ENCODE measurements around the gene UTS2R.

The UTS2R gene

GRCh38 chr17:82371333-82372248 lies at the start of gene UTS2R:
Gene UTS2R, plus strand, starts transcription at chr17:82371765. Its CDS starts 2,560 bp downstream, at chr17:82374325.
- DNase-seq (ENCODE audit: low spot score), result no peak

DNA sequence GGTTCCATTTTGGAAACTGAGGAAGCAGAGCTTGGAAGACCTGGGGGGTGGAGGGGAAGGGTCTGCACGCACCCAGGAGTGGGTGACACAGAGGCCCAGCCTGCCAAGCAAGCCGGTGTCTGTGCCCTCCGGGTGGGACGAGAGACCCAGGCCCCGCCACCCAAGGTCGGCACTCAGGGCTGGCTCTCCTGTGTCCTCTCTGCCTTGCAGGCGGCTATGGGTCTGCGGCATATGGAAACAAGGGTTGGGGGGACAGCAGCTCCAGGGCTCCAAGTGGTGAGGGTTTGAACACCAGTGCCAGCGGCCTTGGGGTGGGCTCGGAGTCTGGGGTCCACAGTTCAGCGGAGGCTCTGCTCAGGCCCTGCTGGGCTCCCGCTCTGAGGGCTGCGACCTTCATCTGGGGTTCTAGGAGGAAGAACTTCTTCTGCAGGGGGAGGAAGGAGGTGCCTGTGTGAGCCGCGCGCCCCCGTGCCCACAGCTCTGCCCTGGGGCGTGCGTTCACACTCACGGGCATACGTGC lies 49.6 kb upstream of the UTS2R start:
- no peak for DNase-seq (ENCODE audit: low spot score)

DNA sequence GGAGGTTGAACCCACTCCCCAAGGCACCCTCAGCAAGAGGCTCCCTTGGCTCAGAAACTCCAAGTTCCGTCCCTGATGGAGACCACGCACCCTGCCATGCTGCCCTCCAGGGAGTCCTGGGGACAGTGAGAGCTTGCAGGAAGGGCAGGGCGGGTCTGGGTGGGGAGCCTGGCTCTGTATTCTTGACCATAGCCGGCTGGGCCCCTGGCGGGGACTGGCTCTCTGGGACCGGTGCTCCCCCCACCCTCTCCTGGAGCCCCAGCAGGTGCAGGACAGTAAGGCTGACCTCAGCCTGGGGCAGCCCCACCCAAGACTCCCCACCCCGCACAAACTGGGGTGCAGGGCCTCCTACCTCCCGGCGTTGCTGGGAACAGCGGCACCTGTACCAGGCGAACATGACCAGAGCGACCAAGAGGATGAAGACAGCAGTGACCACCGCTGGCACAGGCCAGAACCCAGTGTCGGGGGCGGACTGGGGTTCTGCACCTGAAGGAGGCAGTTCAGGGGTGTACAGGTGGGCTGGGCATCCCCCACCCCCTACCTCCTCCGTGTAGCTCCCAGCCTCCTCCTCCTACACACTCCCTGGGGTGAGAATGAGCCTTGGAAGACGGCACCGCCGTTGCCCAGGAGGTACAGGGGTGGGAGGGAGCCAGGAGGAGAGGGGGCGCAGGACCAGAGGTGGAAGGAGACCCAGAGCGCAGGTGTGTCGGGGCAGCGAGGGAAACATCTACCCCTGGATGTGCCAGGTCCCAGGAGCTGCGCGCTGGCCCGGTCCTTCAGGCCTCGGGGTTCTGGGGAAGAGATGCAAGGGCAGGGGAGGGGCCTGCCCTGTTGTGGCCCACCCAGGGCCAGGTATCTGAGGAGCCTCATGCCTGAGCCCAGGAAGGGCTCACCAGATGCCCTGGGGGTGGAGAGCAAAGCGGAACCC lies 48.8 kb upstream of the UTS2R start:
- no peak for DNase-seq (ENCODE audit: low spot score)

DNA sequence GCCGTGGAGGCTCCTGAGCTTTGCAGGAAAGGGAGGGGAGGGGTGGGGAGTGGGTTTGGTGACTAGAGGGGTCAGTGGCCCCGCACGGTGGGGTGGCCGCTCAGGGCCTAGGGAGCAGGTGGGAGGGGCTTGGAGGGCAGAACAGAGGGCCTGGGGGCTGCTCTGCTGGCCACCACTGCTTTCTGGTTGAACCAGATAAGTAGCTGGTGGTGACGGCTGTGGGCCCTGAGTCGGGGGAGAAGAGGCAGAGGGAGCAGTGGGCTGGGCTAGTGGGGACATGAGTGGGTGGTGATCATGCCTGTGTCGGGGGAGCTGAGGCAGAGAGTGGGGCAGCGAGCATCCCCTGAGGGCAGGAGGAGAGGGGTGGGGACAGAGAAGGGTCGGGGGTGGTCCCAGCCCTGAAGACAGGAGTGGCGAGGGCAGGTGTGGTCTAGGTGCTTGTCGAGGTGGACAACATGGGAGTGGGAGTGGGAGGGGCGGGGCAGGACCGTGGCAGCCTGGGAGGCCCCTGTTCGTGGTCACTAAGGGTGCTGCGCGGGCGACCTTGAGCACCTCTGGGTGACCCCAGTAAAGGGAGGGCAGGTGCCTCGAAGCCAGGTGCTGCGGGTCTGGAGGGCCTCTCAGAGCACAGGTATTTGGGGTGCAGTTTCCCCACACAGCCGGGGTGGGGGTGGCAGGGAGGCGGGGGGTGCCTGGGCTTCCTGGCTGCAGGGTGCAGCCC lies 47.9 kb upstream of the UTS2R start:
- no peak for DNase-seq (ENCODE audit: low spot score)

- no peak for DNase-seq (ENCODE audit: low spot score)
These were observed 46.8 kb upstream of the UTS2R start for GRCh38 chr17:82324566-82325285.

DNA sequence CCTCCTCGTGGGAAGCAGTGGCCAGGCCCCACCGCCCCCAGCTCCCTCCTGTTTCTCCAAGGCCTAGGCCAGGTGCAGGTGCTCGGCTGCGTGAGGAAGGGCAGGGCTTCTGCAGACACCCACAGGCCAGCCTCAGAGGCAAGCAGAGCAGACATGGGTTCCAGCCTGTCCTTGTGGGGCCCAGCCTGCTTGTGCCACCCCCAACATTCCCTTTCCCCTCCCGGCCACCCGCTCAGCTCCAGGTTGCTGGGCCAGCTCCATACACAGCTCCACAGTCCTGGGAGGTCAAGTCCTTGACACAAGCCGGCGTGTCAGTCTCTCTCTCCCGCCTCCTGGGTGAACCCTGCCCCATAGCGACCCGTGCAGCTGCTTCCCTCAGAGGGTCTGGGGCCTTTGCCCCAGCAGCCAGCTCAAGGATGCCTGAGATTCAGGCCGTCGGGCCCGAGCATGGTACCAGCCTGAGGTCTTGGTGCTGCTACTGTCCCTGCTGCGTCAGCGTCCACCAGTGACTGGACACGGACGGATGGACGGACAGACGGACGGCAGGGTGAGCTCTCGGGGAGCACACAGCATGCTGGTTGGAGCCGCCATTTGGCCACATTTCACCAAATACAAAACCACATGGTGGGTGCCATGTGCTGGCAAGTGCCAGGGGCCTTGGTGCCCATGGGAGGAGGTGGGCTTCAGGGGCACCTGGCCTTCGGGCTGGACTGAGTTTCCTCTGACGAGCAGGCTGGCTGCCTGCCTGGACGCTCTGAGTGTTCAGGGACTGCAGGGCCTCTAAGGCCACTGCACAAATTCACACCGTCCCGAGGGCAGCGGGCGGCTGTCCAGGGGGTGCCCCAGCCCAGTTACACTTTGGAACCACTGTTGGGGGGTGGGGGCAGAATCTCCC lies 46.0 kb upstream of the UTS2R start:
- DNase-seq (ENCODE audit: low spot score), result no peak

DNA sequence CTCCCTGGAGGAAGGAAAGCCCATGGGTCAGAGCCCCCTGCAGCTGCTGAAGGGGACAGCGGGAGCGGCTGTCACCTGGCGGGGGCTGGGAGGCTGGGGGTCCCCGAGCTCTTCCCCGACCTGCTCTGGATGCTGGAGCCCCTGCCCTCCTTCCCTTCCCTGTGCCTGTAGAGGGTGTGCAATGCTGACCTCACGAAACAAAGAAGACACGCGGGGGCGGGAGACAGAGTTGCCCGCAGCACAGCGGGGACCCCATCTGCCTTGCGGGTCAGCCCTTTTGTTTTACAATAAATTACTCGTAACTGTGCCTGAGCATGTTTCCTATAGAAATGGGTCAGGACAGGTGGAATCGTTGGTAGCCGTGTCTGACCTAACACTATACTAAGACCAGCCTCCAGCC lies 44.3 kb upstream of the UTS2R start:
- DNase-seq (ENCODE audit: low spot score), result no peak

DNA sequence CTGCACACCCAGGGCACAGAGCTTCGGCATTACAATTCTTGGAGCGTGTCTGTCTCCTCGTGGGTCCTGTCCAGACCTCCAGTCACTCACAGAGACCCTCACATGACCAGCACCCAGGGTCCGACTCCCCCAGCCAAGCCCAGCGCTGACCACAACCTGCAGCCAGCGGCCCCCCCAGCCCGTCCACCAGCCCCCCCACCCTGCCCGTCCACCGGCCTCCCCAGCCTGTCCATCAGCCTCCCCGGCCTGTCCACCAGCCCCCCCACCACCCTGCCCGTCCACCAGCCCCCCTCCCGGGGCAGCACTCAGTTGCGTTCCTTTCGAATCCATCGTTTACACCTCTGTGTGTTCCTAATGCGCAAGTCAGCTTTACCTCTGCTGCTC lies 43.8 kb upstream of the UTS2R start:
- DNase-seq (ENCODE audit: low spot score), result no peak

DNA sequence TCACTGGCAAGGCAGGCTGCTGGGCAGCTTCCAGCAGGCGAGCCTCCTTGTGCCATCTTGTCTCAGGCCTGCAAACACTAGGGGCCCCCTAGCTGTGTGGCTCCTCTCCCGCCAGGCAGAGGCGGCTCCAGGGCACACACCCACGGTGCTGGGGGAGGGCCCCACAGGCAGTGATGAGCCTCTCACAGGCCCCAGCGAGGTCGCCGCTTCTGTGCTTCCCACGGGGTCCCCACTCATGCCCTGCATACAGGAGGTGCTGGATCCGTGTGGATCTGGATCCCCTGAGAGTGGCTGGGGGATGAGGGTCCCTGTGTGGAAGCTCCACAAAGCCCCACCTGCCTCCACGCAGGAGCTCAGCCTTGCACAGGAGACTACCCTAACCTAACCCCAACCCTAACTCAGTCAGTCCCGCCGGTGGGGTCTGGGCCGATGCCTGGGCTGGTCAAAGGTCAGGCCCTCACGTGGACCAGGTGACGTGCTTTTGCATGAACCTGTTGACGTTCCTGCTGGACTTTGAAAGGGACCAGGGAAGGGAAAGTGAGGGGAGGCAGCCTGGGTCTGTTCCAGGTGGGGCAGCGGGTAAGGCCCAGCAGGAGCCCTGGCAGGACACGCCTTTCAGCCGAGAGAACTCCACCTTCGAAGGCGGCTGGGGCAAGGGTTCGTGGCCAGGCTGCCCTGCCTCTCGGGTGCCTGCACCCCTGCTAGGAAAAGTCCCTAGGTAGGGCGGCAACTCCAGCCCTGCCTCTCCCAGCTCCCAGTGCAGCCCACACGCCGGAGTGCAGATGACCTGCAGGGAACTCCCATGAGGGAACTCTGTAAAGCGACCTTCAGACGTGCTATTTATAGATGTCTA lies 43.2 kb upstream of the UTS2R start:
- no peak for DNase-seq (ENCODE audit: low spot score)

GRCh38 chr17:82328994-82329507 lies 42.5 kb upstream of the UTS2R start:
- no peak for DNase-seq (ENCODE audit: low spot score)

GRCh38 chr17:82329683-82330321 lies 41.8 kb upstream of the UTS2R start:
- no peak for DNase-seq (ENCODE audit: low spot score)

GRCh38 chr17:82330322-82331239 lies 41.0 kb upstream of the UTS2R start:
- peak; percentile 47 for DNase-seq (ENCODE audit: low spot score)

DNA sequence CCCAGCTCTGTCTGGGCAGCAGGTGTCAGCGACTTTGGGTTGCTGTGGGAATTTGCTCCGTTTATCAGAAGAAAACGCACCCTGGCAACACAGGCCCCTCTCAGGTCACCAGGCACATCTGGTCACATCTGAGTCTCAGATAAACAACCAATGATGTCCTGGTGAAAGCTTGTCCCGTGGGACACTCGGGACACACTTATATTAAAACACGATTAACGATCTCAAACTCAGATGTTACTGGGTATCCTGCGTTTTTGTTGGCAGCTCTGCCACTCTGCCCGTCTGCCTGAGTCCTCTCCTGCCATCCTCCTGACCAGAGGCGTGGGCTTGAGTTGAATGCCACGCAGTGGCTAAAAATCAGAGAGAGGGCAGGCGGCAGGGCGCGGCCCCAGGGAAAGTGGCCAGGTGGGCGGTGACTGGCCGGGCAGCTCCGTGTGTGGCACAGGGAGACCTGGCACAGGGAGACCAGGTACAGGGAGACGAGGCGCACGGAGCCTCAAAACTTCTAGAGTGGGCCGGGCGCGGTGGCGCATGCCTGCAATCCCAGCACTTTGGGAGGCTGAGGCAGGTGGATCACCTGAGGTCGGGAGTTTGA lies 40.1 kb upstream of the UTS2R start:
- DNase-seq (ENCODE audit: low spot score), result no peak

GRCh38 chr17:82332669-82333278 lies 38.8 kb upstream of the UTS2R start:
- DNase-seq (ENCODE audit: low spot score), result peak; percentile 78

GRCh38 chr17:82333279-82334171 lies 38.0 kb upstream of the UTS2R start, which contains the start of gene SECTM1:
Gene SECTM1, minus strand, starts transcription at chr17:82333766. Its CDS starts 6,526 bp downstream, at chr17:82327240.
- peak; percentile 30 for DNase-seq (ENCODE audit: low spot score)

Data from RKO (cell line).